AG09319 (cell line): ENCODE data around the gene ACER2.

Experiments
- DNase-seq: peaks from one replicate; pipeline ENCODE4 v3.0.0-alpha.2; 2010; ENCODE audit warnings: low read depth; ENCODE audit errors: extremely low read depth
- TF ChIP-seq, protein P1 (sequence below): IDR thresholded peaks from 2 replicates; pipeline ENCODE4 v1.5.1; 2011; ENCODE audit warnings: low read depth, mild to moderate bottlenecking, inconsistent platforms, low read length, moderate library complexity

ACER2 gene

DNA sequence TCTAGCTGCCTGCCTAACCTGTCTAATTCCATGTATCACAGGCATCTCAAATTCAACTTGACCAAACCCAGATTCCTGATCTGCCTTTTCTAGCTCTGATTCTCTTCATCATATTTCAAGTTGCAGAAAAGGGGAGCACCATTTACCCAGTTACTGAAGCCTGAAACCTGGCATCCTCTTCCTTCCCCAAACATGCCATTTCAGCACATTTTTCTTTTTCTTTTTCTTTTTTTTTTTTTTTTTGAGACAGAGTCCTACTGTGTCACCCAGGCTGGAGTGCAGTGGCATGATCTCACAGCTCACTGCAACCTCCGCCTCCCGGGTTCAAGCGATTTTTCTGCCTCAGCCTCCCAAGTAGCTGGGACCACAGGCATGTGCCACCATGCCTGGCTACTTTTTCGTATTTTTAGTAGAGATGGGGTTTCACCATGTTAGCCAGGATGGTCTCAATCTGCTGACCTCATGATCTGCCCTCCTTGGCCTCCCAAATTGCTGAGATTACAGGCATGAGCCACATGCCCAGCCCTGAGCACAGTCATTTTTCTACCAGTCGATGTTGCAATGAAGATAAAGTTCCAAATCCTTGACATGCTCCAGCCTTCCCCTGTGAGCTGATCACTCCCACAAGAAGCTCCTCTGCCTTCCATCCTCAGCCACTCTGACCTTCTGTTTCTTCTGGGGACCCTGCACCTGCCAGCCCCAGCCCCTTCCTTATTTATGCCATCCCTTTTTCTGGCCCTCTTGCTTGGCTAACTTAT lies 32.2 kb downstream of the ACER2 start:
- TF ChIP-seq, protein P1, sequence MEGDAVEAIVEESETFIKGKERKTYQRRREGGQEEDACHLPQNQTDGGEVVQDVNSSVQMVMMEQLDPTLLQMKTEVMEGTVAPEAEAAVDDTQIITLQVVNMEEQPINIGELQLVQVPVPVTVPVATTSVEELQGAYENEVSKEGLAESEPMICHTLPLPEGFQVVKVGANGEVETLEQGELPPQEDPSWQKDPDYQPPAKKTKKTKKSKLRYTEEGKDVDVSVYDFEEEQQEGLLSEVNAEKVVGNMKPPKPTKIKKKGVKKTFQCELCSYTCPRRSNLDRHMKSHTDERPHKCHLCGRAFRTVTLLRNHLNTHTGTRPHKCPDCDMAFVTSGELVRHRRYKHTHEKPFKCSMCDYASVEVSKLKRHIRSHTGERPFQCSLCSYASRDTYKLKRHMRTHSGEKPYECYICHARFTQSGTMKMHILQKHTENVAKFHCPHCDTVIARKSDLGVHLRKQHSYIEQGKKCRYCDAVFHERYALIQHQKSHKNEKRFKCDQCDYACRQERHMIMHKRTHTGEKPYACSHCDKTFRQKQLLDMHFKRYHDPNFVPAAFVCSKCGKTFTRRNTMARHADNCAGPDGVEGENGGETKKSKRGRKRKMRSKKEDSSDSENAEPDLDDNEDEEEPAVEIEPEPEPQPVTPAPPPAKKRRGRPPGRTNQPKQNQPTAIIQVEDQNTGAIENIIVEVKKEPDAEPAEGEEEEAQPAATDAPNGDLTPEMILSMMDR: no peak
- DNase-seq: no peak

DNA sequence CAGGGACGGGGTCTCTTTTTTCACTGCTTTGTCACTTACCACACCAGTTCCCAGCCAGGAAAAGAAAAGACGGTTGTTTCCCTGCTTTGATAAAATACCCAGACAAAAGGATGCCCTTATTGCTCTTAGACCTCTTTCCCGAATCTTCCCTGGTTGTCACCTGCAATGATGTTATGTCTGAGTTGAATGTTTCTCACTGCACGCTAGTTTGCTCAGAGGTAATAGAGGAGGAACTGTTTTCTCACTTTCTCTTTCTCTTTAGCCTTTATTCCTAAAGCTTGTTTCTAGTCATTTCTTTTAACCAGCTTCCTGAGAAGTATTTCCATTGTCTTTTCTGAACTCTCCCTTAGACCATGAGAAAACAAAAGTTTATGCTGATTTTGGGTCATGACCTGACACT lies 32.9 kb downstream of the ACER2 start:
- no peak for DNase-seq
- TF ChIP-seq, protein P1: no peak

DNA sequence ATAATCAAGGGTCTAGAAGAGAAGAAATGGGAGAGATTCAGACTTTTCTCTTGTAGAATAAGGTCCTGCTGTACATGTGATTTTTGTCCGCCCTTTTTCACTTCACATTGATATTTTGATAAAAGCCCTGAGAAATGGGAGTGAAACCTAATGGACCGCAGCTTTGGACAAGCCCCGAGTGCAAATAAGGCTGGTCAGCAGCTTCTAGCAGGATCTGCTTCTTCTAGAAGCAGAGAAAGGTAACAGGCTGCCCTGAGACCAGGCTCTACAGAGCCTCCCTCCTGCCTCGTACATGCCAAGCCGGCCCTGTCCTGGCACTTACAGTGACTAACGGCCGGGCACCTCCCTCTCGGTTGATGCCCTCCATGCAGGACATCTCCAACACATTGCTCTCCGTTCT lies 33.4 kb downstream of the ACER2 start:
- TF ChIP-seq, protein P1: no peak
- no peak for DNase-seq

DNA sequence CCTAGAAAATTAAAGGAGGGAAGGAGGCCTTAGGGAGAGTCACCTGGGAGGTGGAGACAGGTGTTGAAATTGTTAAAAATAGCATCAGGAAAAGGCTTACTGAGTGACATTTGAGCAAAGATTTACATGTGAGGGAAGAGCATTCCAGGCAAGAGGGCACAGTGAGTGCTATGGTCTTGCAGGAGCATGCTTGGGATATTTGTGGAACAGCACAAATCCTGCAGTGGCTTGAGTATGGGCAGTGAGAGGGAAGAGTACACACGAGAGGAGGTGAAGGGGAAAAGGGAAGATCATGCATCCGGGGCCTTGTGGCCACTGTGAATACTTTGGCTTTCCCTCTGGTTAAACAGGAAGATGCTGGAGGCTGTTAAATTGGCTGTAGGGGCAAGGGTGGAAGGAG lies 36.6 kb downstream of the ACER2 start:
- DNase-seq: no peak
- TF ChIP-seq, protein P1: no peak

DNA sequence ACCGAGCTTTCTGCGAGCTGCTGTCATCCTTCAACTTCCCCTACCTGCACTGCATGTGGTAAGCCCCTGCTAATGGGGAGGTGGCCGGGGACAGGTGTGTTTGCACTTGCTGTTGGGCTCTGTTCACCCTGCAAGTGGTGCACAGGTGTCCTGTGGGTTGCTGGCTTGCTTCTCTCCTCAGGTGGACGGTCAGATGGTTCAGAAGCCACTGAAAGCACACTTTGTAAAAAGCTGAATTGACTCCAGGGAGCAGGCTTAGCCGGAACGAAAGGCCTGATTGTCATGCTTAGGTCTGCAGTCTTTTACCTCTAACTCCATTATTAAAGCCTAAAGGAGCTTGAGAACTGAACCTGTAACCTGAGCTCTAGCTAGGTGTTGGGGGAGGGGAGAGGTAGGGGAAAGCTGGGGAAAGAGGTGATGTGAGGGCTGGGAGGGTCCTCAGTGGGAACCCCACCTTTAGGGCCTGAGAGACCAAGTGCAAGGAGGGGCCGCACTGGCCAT lies 37.6 kb downstream of the ACER2 start:
- no peak for DNase-seq
- TF ChIP-seq, protein P1: no peak

DNA sequence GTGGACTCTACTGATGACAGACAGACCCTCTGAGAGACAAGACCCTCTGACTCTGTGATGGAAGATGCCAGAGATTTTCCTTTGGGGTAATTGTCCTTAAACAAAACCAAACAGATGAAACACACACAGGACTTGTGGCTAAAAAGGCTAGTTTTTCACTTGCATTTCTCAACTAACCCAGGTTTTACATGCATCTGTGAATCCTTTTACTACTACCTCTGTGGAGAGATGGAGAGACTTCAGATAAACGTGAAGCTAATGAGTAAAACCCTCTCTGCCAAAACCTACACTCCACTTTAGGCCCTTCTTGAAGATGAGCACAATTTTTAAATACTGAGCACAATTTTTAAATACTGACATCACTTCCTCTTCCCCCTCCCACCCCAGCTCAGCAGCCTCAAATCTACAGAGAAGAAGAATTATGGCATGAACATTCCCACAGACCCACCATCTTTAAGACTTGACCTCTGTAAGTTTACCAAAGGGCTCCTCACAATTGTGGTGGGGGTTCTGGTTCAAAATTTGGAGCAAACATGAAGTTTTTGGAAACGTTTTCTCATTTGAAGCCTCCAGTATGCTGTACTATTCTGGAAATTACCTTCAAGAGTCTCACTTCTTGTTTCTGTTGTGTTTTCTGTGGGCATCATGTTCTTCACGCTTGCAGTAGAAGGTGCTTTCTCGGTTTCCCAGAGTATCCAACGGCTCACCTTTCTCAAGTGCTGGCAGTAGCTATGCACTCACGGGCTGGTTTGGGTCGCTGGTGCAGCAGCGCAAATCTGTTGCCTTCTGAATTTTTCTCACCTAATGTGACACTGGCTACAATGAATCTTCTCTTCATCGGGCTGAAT lies 42.7 kb downstream of the ACER2 start:
- DNase-seq: no peak
- TF ChIP-seq, protein P1: no peak

DNA sequence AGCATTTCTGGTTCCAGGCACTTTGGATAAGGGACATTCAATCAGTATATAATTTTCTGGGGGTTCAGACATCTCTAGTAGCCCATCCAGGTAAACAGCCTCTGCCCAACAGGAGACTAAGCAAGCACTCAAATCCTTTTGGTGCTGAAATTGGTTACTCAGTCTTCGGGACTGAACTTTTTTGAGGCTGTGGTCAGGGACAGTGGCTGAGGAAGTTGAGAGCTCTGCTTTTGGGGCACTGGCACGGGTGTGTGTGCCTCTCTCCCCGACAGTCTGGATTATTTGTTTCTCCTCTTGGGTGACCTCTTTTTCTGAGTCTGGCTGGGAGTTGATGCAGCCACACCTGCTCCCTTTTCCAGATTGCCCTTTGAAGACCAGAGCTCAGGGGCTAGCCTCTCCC lies 47.6 kb downstream of the ACER2 start:
- DNase-seq: no peak
- TF ChIP-seq, protein P1: no peak
